PC-3 (cell line): ENCODE measurements around the gene FBXW7.
"Not testable (repeated sequence)": the region's sequence is repeated elsewhere in the genome, so short reads cannot be mapped to it uniquely, and the experiment has no call there.

Experiments used
- EZH2 ChIP-seq: fragments of 300-600 bp; sonication (generic); IDR thresholded peaks from one replicate; pipeline ENCODE4 v1.6.1; 2017; ENCODE audit warnings: antibody characterized with exemption, mild to moderate bottlenecking, low read length; ENCODE audit not compliant: unreplicated experiment
- EZH2phosphoT487 ChIP-seq: fragments of 300-600 bp; sonication (generic); IDR thresholded peaks from 2 replicates; pipeline ENCODE4 v1.6.1; 2018; ENCODE audit warnings: mild to moderate bottlenecking, antibody characterized with exemption, low read length, borderline replicate concordance
- TF ChIP-seq, protein P1 (sequence below): fragments of 300-600 bp; sonication (generic); conservative IDR thresholded peaks from 2 replicates; pipeline ENCODE4 v1.5.1; 2017; ENCODE audit warnings: antibody characterized with exemption, low read depth, mild to moderate bottlenecking, low read length

DNA sequence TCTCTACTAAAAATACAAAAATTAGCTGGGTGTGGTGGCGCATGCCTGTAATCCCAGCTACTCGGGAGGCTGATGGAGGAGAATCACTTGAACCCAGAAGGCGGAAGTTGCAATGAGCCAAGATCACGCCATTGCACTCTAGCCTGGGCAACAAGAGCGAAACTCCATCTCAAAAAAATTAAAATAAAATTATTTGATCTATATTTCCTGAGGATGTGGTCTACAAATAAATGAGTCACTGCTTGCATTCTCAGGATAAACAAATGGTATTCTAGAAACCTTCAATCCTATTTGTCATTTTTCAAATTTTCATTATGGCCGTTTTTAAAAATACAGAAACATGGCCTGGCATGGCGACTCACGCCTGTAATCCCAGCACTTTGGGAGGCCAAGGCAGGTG lies 8.6 kb upstream of the FBXW7 start:
- TF ChIP-seq, protein P1, sequence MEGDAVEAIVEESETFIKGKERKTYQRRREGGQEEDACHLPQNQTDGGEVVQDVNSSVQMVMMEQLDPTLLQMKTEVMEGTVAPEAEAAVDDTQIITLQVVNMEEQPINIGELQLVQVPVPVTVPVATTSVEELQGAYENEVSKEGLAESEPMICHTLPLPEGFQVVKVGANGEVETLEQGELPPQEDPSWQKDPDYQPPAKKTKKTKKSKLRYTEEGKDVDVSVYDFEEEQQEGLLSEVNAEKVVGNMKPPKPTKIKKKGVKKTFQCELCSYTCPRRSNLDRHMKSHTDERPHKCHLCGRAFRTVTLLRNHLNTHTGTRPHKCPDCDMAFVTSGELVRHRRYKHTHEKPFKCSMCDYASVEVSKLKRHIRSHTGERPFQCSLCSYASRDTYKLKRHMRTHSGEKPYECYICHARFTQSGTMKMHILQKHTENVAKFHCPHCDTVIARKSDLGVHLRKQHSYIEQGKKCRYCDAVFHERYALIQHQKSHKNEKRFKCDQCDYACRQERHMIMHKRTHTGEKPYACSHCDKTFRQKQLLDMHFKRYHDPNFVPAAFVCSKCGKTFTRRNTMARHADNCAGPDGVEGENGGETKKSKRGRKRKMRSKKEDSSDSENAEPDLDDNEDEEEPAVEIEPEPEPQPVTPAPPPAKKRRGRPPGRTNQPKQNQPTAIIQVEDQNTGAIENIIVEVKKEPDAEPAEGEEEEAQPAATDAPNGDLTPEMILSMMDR: not testable (repeated sequence)
- not testable (repeated sequence) for TF ChIP-seq EZH2, EZH2phosphoT487
